Esophagus squamous epithelium (tissue), 4 donors: ENCODE results near the gene SNCAIP.

Experiments used
- CTCF ChIP-seq, 6 experiments: fragments of 450-650 bp in 4 of 6; fragments of 200-600 bp in 2 of 6; sonication (generic) in 2 of 6; IDR thresholded peaks; one replicate each; pipeline ENCODE4 v1.5.1; 2016 to 2019; ENCODE audit warnings: antibody characterized with exemption in 6 of 6, mild to moderate bottlenecking in 4 of 6, moderate library complexity in 4 of 6
- POLR2A ChIP-seq, 4 donors: fragments of 450-650 bp; IDR thresholded peaks; one replicate each; pipeline ENCODE4 v1.6.1; 2017; ENCODE audit warnings: antibody characterized with exemption in 4 of 4, mild to moderate bottlenecking in 4 of 4, moderate library complexity in 3 of 4

GRCh38 chr5:122436615-122437014 is 124.6 kb downstream of the SNCAIP start:
- TF ChIP-seq CTCF (IDR thresholded peaks at IDR 0.05) = no peak
- no peak for TF ChIP-seq POLR2A (IDR thresholded peaks at IDR 0.05)
